A549 treated with Mapracorat at 1 μM for 4 hours (cell line): ENCODE results near the gene CLTB. TPM values are rescaled to one million over a fixed set of nuclear protein-coding genes. Genes with fewer than 3 reads are reported as not detected.

Experiments used
- total RNA-seq: library from RNA; stranded (reverse); fragments of 200-300 nt; extraction: Qiagen RNA extraction; gene quantifications from 5 replicates; pipeline ENCODE4 v1.2.3, GENCODE V29; 2022

Gene CLTB, protein sequence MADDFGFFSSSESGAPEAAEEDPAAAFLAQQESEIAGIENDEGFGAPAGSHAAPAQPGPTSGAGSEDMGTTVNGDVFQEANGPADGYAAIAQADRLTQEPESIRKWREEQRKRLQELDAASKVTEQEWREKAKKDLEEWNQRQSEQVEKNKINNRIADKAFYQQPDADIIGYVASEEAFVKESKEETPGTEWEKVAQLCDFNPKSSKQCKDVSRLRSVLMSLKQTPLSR
- 97.8 to 150 TPM (median 142 TPM) in 5 replicates for total RNA-seq

GRCh38 chr5:176415952-176416924 lies at the start of gene CLTB:
Gene CLTB, minus strand, starts transcription at chr5:176416539. Its CDS starts 176 bp downstream, at chr5:176416363.

GRCh38 chr5:176447978-176448608 lies 31.8 kb upstream of the CLTB start, which contains the start of gene FAF2:
Gene FAF2, plus strand, starts transcription at chr5:176448385. Its CDS starts 23 bp downstream, at chr5:176448408.

DNA sequence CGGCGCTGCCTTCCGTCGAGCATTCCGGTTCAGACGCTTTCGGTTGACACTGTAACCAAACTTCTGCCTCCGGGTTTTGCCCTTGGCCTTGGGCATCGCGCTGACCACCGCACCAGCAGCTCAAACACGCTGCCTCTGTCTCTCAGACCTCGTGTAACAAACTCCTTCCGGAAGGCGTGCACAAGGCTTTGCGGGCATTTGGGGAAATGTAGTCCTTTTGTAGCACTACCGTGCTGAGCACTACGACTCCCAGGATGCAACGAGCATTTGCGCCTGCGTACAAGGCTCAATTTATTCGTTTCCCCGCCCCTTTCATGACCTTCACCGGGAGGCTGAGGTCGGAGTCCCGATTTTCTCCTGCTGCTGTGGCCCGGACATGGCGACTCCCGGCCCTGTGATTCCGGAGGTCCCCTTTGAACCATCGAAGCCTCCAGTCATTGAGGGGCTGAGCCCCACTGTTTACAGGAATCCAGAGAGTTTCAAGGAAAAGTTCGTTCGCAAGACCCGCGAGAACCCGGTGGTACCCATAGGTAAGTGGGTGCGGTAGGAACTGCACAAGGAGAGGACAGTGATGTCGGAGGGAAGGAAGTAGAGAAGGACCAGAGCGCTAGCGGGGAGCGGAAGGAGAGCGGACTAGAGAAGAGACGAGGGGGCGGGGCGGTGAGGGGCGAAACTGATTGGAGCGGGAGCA lies 27.8 kb downstream of the CLTB start, which contains the start of the genes HIGD2A and NOP16:
Gene HIGD2A (plus strand): TSS at position 308 of the 691 bp plus-strand sequence. CDS start 69 bp downstream, at position 377.
Gene NOP16 (minus strand): TSS at position 155 of the 691 bp plus-strand sequence. CDS start 59 bp downstream, at position 96.

DNA sequence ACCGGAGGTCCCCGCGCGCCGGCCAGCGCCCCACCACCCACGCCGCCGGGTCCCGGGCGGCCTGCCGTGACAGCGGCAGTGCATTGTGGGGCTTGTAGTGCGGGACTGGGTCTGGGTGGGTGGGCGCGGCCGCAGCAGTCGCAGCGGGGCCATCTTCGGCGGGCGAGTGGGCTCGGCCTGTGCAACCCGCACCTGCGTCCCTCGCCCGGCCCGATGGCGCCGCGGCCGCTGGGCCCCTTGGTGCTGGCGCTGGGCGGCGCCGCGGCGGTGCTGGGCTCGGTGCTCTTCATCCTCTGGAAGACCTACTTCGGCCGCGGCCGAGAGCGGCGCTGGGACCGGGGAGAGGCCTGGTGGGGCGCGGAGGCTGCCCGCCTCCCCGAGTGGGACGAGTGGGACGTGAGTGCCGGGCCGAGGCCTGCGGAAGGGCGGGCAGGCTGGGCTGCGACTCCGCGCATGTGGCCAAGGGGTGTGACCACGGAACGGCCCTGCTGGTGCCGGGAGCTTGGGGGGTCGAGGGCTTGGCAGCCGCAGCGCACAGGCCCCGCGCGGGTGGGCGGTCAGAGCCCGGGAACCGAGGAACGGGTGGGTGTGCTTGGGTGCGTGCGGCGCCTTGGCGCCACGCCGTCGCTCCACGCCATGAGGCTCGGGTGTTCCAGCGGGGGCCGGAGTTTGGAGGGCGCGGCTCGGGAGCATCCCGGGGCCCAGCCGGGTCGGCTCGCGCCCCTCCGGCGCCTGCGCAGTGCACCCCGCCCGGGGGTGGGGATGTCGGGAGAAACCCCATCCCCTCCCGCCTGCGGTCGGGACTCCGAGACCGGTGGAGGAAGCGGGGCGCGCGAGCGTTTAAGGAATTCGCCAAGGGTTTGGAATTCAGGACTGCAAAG lies 50.7 kb downstream of the CLTB start, which contains the start of gene ARL10:
Gene ARL10 (plus strand): TSS at position 137 of the 881 bp plus-strand sequence. CDS start 77 bp downstream, at position 214.

DNA sequence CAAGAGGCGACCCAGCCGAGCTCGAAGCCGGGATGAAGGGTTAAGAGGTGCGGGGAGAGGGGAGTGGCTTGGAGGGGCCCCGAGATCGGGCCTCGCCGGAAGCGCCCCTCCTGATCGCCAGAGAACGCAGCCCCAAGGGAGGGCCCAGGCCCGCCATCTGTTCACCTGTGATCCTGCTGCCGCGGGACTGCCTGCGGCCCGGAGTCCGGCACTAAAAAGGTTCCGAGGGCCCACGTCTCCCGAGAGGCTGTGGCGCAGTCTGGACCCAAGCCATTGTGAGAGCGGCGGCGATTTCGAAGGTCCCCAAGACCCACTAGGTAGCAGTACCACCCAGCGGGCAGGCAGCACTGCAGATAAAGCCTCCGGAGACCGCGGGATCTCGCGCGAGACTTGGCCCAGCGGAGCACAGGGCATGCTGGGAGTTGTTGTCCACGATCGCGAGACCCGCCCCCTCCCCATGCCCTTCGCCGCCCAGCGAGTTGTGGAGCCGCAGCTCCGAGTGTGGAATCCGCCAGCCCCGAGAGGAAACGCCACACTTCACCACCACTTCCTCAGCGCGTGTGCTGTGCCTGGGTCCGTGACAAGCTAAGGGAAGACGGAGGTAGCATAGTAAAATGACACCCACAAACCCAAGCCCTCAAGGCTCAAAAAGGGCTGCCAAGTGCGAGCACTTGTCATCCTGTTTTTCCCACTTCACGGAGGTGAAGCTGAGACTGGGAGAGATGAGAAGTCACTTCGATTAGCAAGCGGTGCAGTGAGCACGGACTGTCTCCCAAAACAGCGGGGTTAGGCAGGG lies 54.7 kb downstream of the CLTB start, which contains the start of gene KIAA1191:
Gene KIAA1191 (minus strand): TSS at position 328 of the 796 bp plus-strand sequence. CDS start 2,256 bp downstream, outside the sequence.

Other genes starting within 250 kb of the CLTB start
- 12.1 to 15.5 TPM (median 14.3 TPM) in 5 replicates for gene SIMC1, start 178.1 kb downstream of the CLTB start, total RNA-seq
- 67.0 to 84.0 TPM (median 81.5 TPM) in 5 replicates for gene KIAA1191, start 54.8 kb downstream of the CLTB start, total RNA-seq
- 0.27 to 1.1 TPM (median 0.67 TPM) in 5 replicates for gene ARL10, start 51.1 kb downstream of the CLTB start, total RNA-seq
- gene NOP16, start 27.9 kb downstream of the CLTB start, total RNA-seq = 117 to 134 TPM (median 130 TPM) in 5 replicates
- 255 to 266 TPM (median 263 TPM) in 5 replicates for gene HIGD2A, start 27.8 kb downstream of the CLTB start, total RNA-seq
- 44.1 to 51.2 TPM (median 46.5 TPM) in 5 replicates for gene FAF2, start 31.8 kb upstream of the CLTB start, total RNA-seq
- gene RNF44, start 120.9 kb upstream of the CLTB start, total RNA-seq = 23.5 to 36.6 TPM (median 36.0 TPM) in 5 replicates
- 0.09 to 0.19 TPM (median 0.14 TPM) in 4 of 5 replicates, not detected in the other for gene CDHR2, start 132.8 kb upstream of the CLTB start, total RNA-seq
- 7.4 to 9.6 TPM (median 9.1 TPM) in 5 replicates for gene GPRIN1, start 193.6 kb upstream of the CLTB start, total RNA-seq
- 0.86 to 1.3 TPM (median 1.0 TPM) in 5 replicates for gene SNCB, start 214.0 kb upstream of the CLTB start, total RNA-seq
- not detected in 5 replicates for gene EIF4E1B, start 214.1 kb upstream of the CLTB start, total RNA-seq
- 52.3 to 70.0 TPM (median 65.0 TPM) in 5 replicates for gene TSPAN17, start 230.9 kb upstream of the CLTB start, total RNA-seq